GM21717 (cell line): Measurements from ENCODE around the gene DCLRE1B.

Experiments
- ATAC-seq: cut with Tn5 transposase; IDR thresholded peaks from one replicate; pipeline ENCODE4 v1.9.1; 2021; ENCODE audit warnings: mild to moderate bottlenecking, moderate library complexity; ENCODE audit not compliant: unreplicated experiment

DCLRE1B gene

GRCh38 chr1:113886417-113887401, 18.4 kb upstream of the DCLRE1B start:
- no peak for ATAC-seq

- no peak for ATAC-seq
These were observed 17.5 kb upstream of the DCLRE1B start, which contains the start of gene BCL2L15 for GRCh38 chr1:113887402-113888175. BCL2L15 (minus strand) TSS chr1:113887581; CDS start chr1:113887375, 206 bp downstream.

GRCh38 chr1:113890816-113891215, 14.3 kb upstream of the DCLRE1B start:
- ATAC-seq = no peak

DNA sequence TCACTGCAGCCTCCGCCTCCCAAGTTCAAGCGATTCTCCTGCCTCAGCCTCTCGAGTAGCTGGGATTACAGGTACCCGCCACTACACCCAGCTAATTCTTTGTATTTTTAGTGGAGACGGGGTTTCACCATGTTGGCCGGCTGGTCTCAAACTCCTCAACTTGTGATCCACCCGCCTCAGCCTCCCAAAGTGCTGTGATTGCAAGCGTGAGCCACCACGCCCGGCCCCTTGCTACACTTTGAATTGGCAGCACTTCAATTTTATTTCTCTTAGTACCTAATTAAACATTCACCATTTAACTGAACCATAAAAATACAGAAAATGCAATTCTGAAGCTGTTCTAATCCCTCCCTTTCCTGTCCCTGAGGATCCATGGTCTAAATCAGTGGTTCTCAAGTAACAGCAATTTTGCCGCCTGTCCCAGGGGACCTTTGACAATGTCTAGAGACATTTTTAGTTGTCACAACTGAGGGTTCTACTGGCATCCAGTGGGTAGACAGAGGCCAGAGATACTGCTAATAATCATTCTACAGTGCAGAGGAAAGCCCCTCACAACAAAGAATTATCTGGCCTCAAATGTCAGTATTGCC, 13.4 kb upstream of the DCLRE1B start:
- ATAC-seq = no peak

DNA sequence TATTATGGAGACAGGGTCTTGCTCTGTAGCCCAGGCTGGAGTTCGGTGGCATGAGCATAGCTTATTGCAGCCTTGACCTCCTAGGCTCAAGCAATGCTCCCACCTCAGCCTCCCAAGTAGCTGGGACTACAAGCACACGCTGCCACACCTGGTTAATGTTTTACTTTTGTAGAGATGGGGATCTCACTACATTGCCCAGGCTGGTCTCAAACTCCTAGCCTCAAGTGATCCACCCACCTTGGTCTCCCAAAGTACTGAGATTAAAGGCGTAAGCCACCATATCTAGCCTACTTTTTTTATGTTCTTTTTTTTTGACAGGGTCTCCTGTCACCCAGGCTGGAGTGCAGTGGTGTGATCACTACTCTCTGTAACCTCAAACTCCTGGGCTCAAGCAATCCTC, 11.9 kb upstream of the DCLRE1B start:
- ATAC-seq = no peak

- ATAC-seq = no peak
These were observed 10.0 kb upstream of the DCLRE1B start for GRCh38 chr1:113895098-113895497.

GRCh38 chr1:113895961-113896360, 9.2 kb upstream of the DCLRE1B start:
- no peak for ATAC-seq

GRCh38 chr1:113898241-113898814, 6.8 kb upstream of the DCLRE1B start:
- no peak for ATAC-seq

- ATAC-seq = no peak
These were observed 6.0 kb upstream of the DCLRE1B start for GRCh38 chr1:113899111-113899510.

GRCh38 chr1:113901191-113901590, 3.9 kb upstream of the DCLRE1B start:
- no peak for ATAC-seq

GRCh38 chr1:113903501-113904292, 1.4 kb upstream of the DCLRE1B start:
- no peak for ATAC-seq

DNA sequence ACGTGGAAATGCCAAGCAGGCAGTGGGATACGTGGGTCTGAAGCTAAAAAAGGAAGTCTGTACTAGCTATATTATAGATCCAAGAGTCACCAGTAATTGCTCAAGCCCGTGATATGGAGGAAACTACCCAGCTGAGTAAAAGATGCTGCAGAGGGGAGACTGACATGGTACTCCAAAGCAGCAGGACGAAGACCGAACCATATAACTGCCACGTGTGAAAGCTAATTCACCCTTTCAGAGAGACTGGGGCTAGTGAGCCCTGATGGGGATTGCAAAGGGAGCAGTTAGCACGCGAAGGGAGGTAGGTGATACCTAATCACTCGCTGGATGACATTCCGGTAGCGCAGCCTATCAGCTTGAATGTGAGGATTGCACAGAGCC, 843 bp upstream of the DCLRE1B start:
- peak; percentile 33 for ATAC-seq

- peak; percentile 12 for ATAC-seq
These were observed 322 bp downstream of the DCLRE1B start for GRCh38 chr1:113905435-113905861.

DNA sequence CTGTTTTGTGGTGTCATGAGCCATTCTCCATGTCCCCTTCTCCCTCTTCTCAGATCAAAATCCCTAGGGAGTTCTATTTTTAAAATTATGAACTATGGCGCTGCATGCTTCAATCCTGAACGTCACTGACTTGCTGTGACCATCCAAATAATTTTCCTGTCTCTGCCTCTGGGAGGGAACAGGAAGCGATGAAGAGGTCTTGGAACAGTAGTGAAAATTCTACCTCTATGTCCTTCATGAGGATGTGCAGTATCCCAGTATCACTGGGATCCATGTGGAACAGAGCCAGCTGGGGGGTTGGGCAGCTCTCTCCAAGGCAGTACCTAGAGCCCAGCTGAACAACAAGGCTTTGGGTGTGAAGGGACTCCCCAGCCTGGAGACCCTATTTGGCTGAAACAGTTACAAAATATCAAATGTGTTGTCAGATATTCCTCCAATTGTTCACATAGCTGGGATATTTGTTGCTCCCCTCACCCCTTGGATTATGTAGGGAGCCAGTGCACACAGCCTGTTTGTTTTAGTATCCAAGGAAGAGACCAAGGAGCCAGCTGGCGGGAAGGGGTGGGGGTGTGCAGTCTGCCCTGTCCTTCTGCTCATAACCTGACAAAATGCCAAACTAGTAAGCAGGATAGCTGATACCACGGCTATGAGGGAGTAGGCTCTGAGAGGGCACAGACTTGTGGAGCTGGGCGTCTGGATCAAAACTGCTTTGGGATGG, 7.6 kb downstream of the DCLRE1B start:
- no peak for ATAC-seq

GRCh38 chr1:113913312-113913668, 8.2 kb downstream of the DCLRE1B start:
- no peak for ATAC-seq

DNA sequence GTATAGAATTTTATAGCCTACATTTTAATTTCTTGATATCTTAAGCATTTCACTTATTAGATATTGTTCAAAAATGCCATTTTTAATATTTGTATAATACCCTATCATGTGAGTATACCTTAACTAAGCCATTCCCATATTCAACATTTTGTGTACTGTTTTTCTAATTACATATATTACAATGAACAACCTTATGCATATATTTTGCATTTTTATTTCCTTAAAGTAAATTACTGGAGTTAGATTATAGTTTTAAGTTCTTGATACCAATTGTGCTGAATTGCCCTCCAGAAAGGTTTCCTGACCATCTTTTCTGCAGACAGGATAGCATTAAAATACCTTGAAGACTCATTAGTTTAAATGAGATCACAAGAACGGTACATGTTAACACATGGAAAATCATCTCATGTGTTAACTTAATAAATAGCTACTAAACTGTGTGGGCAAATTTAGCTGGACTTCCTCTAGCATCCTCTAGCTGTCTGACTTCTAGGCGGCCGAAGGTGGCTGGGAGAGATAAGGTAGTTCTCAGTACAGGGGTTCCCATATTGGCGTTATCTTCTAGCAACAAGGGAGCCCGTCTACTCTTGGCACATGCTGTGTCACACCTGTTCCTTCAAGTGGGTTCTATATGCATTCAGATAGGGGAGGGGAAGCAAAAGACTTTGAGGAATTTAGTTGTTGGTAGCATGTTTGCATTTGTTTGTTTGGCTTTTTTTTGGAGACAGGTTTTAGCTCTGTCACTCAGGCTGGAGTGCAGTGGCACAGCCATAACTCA, 8.9 kb downstream of the DCLRE1B start:
- no peak for ATAC-seq

- no peak for ATAC-seq
These were observed 11.8 kb downstream of the DCLRE1B start for GRCh38 chr1:113916974-113917373.

DNA sequence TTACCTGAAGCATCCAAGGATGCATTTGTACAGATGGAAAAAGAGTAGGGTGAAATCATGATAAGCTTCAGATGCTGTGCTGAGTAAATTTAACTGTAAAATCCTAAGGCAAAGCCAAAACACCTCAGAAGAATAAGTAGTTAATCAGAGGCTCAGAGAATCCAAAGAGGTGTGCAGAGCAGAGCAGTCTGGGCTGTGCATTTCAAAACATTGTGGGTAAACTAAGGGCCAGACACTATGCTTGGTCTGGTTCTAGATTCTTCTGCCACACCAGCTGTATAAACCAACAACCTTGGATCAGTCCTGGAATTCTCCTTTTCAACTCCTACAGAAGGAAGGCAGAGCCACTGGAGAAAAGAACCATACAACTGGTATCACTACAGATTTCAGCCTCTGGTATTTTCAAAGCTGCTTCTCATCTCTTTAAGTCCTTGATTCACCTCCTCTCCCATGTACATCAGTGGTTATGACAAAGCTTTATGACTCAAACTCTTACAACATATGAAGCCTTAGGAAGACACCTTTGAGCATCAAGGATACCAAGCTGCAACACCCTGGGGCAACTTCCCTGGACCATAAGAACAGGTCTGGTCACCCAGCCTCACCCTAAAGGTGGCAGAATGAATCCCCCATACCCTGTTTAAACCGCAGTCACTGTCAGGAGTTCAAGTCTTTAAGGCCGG, 12.4 kb downstream of the DCLRE1B start:
- no peak for ATAC-seq
